ENCODE results near the gene JARID2. TPM values are rescaled to one million over a fixed set of nuclear protein-coding genes. Genes with fewer than 3 reads are reported as not detected.
A peak's percentile ranks its signal among the peaks of the same experiment; 100 is the strongest.

JARID2 gene
- total RNA-seq, 1 experiment from 2014 or later: 23.6 TPM

DNA sequence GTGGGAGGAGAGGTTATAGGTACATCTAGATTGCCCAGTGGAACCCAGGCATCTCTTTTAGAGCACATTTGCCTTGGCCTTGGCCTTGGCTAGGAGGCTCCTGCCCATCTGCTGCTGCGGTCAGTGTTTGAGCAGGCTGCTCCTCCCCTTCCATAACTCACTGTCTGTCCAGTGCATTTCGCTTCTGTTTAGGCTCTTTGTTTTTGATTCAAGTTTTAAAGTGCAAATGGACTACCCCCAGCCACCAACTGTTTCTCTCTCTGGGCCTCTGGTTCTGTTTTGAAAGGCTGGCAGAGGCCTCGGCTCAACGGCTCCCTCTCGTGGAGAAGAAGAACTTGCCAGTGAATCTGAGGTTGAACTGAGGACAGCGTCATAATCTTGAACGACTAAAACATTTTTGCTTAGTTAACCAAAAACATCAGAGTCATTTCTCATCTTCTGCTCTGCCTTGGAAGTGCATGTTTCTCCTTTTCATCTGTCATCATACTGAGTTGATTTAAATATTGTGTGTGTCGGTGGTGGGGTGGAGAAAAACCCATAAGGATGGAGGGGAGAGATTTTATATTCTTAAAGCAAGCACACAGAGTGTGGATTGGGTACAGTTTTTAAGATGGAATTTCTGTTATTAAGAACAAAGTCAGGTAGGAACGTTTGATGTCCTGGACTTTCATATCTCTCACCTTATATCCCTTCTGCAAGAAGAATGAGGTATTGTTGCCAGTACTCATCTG is 245.6 kb downstream of the JARID2 start:
- no peaks in the 10 kb centered on the region; the same call in 1 of the 2 replicates for H3K79me2 ChIP-seq (ENCODE audit: insufficient read depth, low read length)
- intact Hi-C loops (cut with micrococcal nuclease): loop anchor here (1.0 to 5.0 kb wide), 3 partner anchors 132 to 1280 kb away; partner anchors contain the start of gene JARID2
- BruUV-seq (replicated peaks): no TSS peak

More for the DNA sequence above, 245.6 kb downstream of the JARID2 start:
- ATAC-seq (peak; percentile 82), DNase-seq (ENCODE audit: low read depth, low spot score) (peak; percentile 21)
- RAD21 ChIA-PET (ENCODE audit: low non-redundant PET in 1 of 2, low total read pairs in 2 of 2, uncharacterized antibody in 2 of 2, unreplicated experiment in 2 of 2): no interaction called here
- no peak overlapping the region for H3K27ac ChIP-seq (ENCODE audit: low read depth, low read length)
- no peak overlapping the region for H3K9ac ChIP-seq (ENCODE audit: low read length)
- H3K4me3 ChIP-seq (replicated peaks in 1 of 2; ENCODE audit: low read depth in 1 of 2, low read length in 2 of 2): no peak overlapping the region
- no peaks in the 10 kb centered on the region for H3K27me3 ChIP-seq (ENCODE audit: insufficient read depth, low read length)
- no peaks in the 10 kb centered on the region for H4K20me1 ChIP-seq (ENCODE audit: insufficient read depth)
- H3K4me2 ChIP-seq (ENCODE audit: low read length): no peak overlapping the region
- CTCF ChIA-PET: no interaction called here
- H3K9me2 ChIP-seq (ENCODE audit: insufficient read depth): no peaks in the 10 kb centered on the region
- no peaks in the 10 kb centered on the region for H3K9me3 ChIP-seq (ENCODE audit: control insufficient read depth in 1 of 2, insufficient read depth in 1 of 2, low read depth in 1 of 2, low read length in 2 of 2)
- TF ChIP-seq, protein P1, sequence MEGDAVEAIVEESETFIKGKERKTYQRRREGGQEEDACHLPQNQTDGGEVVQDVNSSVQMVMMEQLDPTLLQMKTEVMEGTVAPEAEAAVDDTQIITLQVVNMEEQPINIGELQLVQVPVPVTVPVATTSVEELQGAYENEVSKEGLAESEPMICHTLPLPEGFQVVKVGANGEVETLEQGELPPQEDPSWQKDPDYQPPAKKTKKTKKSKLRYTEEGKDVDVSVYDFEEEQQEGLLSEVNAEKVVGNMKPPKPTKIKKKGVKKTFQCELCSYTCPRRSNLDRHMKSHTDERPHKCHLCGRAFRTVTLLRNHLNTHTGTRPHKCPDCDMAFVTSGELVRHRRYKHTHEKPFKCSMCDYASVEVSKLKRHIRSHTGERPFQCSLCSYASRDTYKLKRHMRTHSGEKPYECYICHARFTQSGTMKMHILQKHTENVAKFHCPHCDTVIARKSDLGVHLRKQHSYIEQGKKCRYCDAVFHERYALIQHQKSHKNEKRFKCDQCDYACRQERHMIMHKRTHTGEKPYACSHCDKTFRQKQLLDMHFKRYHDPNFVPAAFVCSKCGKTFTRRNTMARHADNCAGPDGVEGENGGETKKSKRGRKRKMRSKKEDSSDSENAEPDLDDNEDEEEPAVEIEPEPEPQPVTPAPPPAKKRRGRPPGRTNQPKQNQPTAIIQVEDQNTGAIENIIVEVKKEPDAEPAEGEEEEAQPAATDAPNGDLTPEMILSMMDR (IDR thresholded peaks at IDR 0.05 in 2 of 3, conservative IDR thresholded peaks at IDR 0.05 in 1 of 3; ENCODE audit: borderline replicate concordance in 1 of 3, insufficient read depth in 1 of 3, low read depth in 2 of 3, low read length in 2 of 3): peak; percentile 52 to 96 (median 92); a peak in 5 of 6 replicates
- peak; percentile 79 for TF ChIP-seq RAD21 (IDR thresholded peaks at IDR 0.05; ENCODE audit: low read depth)
- TF ChIP-seq POLR2A (IDR thresholded peaks at IDR 0.05; ENCODE audit: borderline replicate concordance, extremely low read depth, insufficient read depth, insufficient read length): no peak
- no peak for TF ChIP-seq ELF1 (IDR thresholded peaks at IDR 0.05; ENCODE audit: borderline replicate concordance, low read depth)
- TF ChIP-seq SRF (IDR thresholded peaks at IDR 0.05; ENCODE audit: low read depth): no peak
- no peak for TF ChIP-seq EZH2phosphoT487 (IDR thresholded peaks at IDR 0.05; ENCODE audit: borderline replicate concordance)
- TF ChIP-seq, protein P2, sequence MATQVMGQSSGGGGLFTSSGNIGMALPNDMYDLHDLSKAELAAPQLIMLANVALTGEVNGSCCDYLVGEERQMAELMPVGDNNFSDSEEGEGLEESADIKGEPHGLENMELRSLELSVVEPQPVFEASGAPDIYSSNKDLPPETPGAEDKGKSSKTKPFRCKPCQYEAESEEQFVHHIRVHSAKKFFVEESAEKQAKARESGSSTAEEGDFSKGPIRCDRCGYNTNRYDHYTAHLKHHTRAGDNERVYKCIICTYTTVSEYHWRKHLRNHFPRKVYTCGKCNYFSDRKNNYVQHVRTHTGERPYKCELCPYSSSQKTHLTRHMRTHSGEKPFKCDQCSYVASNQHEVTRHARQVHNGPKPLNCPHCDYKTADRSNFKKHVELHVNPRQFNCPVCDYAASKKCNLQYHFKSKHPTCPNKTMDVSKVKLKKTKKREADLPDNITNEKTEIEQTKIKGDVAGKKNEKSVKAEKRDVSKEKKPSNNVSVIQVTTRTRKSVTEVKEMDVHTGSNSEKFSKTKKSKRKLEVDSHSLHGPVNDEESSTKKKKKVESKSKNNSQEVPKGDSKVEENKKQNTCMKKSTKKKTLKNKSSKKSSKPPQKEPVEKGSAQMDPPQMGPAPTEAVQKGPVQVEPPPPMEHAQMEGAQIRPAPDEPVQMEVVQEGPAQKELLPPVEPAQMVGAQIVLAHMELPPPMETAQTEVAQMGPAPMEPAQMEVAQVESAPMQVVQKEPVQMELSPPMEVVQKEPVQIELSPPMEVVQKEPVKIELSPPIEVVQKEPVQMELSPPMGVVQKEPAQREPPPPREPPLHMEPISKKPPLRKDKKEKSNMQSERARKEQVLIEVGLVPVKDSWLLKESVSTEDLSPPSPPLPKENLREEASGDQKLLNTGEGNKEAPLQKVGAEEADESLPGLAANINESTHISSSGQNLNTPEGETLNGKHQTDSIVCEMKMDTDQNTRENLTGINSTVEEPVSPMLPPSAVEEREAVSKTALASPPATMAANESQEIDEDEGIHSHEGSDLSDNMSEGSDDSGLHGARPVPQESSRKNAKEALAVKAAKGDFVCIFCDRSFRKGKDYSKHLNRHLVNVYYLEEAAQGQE (IDR thresholded peaks at IDR 0.05; ENCODE audit: low read depth): no peak
- TF ChIP-seq TCF7L2 (IDR thresholded peaks at IDR 0.05; ENCODE audit: borderline replicate concordance, extremely low read depth, insufficient read depth, insufficient read length): no peak
- TF ChIP-seq CEBPB (IDR thresholded peaks at IDR 0.05; ENCODE audit: low read depth): no peak
- TF ChIP-seq EGR1 (IDR thresholded peaks at IDR 0.05; ENCODE audit: low read depth): no peak
- no peak for TF ChIP-seq EZH2 (IDR thresholded peaks at IDR 0.05)
- 0 out of 4 replicates have a peak, but pooled peaks cover 0 to 2% of the 10 kb centered on the region in 2 experiments for H3K36me3 ChIP-seq (ENCODE audit: control insufficient read depth in 1 of 2, insufficient read depth in 2 of 2, low read length in 2 of 2)
- H3K4me1 ChIP-seq (ENCODE audit: control insufficient read depth in 1 of 2, insufficient read depth in 2 of 2, low read length in 2 of 2): no peaks in the 10 kb centered on the region
- POLR2A ChIA-PET: no interaction called here
- H2AFZ ChIP-seq (ENCODE audit: low read depth, low read length, poor library complexity, severe bottlenecking): no peak overlapping the region
